NCI-H69 (cell line): ENCODE data around the gene PDGFRA.
"Not testable (repeated sequence)": the region's sequence is repeated elsewhere in the genome, so short reads cannot be mapped to it uniquely, and the experiment has no call there.

Source experiments
- DNase-seq: peaks from one replicate; lab custom pipeline; 2025; lab: John Stamatoyannopoulos, UW

Gene PDGFRA

GRCh38 chr4:54320826-54321685, 92.0 kb downstream of the PDGFRA start:
- peak; percentile 7 for DNase-seq

GRCh38 chr4:54322818-54323417, 93.8 kb downstream of the PDGFRA start:
- DNase-seq = peak; percentile 76

GRCh38 chr4:54330896-54331295, 101.8 kb downstream of the PDGFRA start:
- DNase-seq = no peak

- DNase-seq = no peak
Observed at GRCh38 chr4:54332542-54332941, 103.4 kb downstream of the PDGFRA start.

- no peak for DNase-seq
Observed at GRCh38 chr4:54333657-54334056, 104.6 kb downstream of the PDGFRA start.

GRCh38 chr4:54334769-54335168, 105.7 kb downstream of the PDGFRA start:
- DNase-seq = not testable (repeated sequence)

- no peak for DNase-seq
Observed at GRCh38 chr4:54337009-54337408, 107.9 kb downstream of the PDGFRA start.

GRCh38 chr4:54342067-54342466, 113.0 kb downstream of the PDGFRA start:
- not testable (repeated sequence) for DNase-seq
